B cell (primary cell): ENCODE measurements around the gene DEDD2. TPM values are rescaled to one million over a fixed set of nuclear protein-coding genes. Genes with fewer than 3 reads are reported as not detected.

Source experiments
- ATAC-seq: fragments of 200-7000 bp; cut with Tn5 transposase; one replicate; pipeline ENCODE4 v1.10.0; 2021; ENCODE audit warnings: low read depth, mild to moderate bottlenecking, moderate number of reproducible peaks, moderate library complexity
- CTCF ChIA-PET: fragments of 350-600 bp; sonication (Branson Sonifier 250); formaldehyde crosslinking; loops from one replicate; lab custom pipeline; 2021; ENCODE audit warnings: antibody characterized with exemption, inconsistent platforms; lab: Charles Lee
- POLR2A ChIA-PET: fragments of 350-600 bp; sonication (Branson Sonifier 250); formaldehyde crosslinking; loops from one replicate; lab custom pipeline; 2021; ENCODE audit warnings: antibody characterized with exemption; lab: Charles Lee
- DNase-seq: peaks from one replicate; pipeline ENCODE4 v3.0.0; 2013
- H2AFZ ChIP-seq: 2 replicates; pipeline ENCODE4 v1.6.1; 2012; ENCODE audit warnings: mild to moderate bottlenecking, low read depth, low read length; ENCODE audit not compliant: insufficient read depth, poor library complexity, severe bottlenecking
- H3K27ac ChIP-seq, 2 donors: 1 replicate in 1 of 2; 2 replicates in 1 of 2; pipeline ENCODE4 v1.5.1; 2012 to 2013; ENCODE audit warnings: low read length in 2 of 2, mild to moderate bottlenecking in 2 of 2, moderate library complexity in 1 of 2
- H3K27me3 ChIP-seq, 4 experiments: fragments of 200-600 bp in 1 of 4; sonication (generic) in 1 of 4; replicated peaks in 1 of 4; 1 replicate in 2 of 4; 2 replicates in 2 of 4; pipeline versions ENCODE4 v1.6.1 to v1.7.0; 2013 to 2016; ENCODE audit warnings: low read length in 3 of 4, mild to moderate bottlenecking in 2 of 4, mixed read lengths in 1 of 4, moderate library complexity in 1 of 4; ENCODE audit not compliant: insufficient read depth in 4 of 4, control insufficient read depth in 3 of 4; ENCODE audit errors: control extremely low read depth in 1 of 4
- H3K36me3 ChIP-seq, 2 experiments: replicated peaks in 1 of 2; 1 replicate in 1 of 2; 2 replicates in 1 of 2; pipeline versions ENCODE4 v1.6.1 to v1.7.1; 2013; ENCODE audit warnings: low read length in 1 of 2; ENCODE audit not compliant: insufficient read depth in 2 of 2, control insufficient read depth in 1 of 2; ENCODE audit errors: control extremely low read depth in 1 of 2, extremely low read depth in 1 of 2
- H3K4me1 ChIP-seq, 2 donors: fragments of 200-600 bp in 1 of 2; sonication (generic) in 1 of 2; 1 replicate in 1 of 2; 2 replicates in 1 of 2; pipeline versions ENCODE4 v1.5.1 to v1.6.1; 2013 to 2017; ENCODE audit warnings: low read length in 2 of 2; ENCODE audit not compliant: control insufficient read depth in 2 of 2, insufficient read depth in 2 of 2
- H3K4me2 ChIP-seq: replicated peaks from 2 replicates; pipeline ENCODE3; 2012; ENCODE audit warnings: mild to moderate bottlenecking, low read depth, low read length; ENCODE audit not compliant: poor library complexity, severe bottlenecking
- H3K4me3 ChIP-seq, 5 experiments: fragments of 200-600 bp in 1 of 5; sonication (generic) in 1 of 5; 1 replicate in 3 of 5; 2 replicates in 2 of 5; pipeline versions ENCODE4 v1.5.1 to v1.7.0; 2011 to 2016; ENCODE audit warnings: low read length in 4 of 5, mild to moderate bottlenecking in 4 of 5, low read depth in 2 of 5, control low read depth in 1 of 5, moderate library complexity in 1 of 5; ENCODE audit not compliant: insufficient read depth in 1 of 5; ENCODE audit errors: control extremely low read depth in 1 of 5, extremely low read depth in 1 of 5
- H3K79me2 ChIP-seq: fragments of 200-600 bp; sonication (generic); one replicate; pipeline ENCODE4 v1.6.0; 2016; ENCODE audit warnings: low read length; ENCODE audit not compliant: control insufficient read depth, insufficient read depth
- H3K9ac ChIP-seq: fragments of 200-600 bp; sonication (generic); 2 replicates; pipeline ENCODE4 v1.6.1; 2017; ENCODE audit warnings: mild to moderate bottlenecking, low read length, moderate library complexity
- H3K9me3 ChIP-seq, 3 donors: one replicate each; pipeline versions ENCODE4 v1.6.1 to v1.7.1; 2013; ENCODE audit warnings: low read length in 2 of 3; ENCODE audit not compliant: control insufficient read depth in 2 of 3, insufficient read depth in 1 of 3; ENCODE audit errors: control extremely low read depth in 1 of 3
- H4K20me1 ChIP-seq: 2 replicates; pipeline ENCODE4 v1.6.0; 2012; ENCODE audit warnings: mild to moderate bottlenecking, low read length; ENCODE audit not compliant: insufficient read depth, control insufficient read depth, poor library complexity, severe bottlenecking
- H3K27ac Mint-ChIP-seq: one replicate; pipeline ENCODE4 v1.8.0; 2021; ENCODE audit warnings: mixed read lengths
- H3K27me3 Mint-ChIP-seq: one replicate; pipeline ENCODE4 v1.8.0; 2021; ENCODE audit warnings: mixed read lengths
- H3K4me1 Mint-ChIP-seq: one replicate; pipeline ENCODE4 v1.8.0; 2021; ENCODE audit warnings: mixed read lengths
- H3K4me3 Mint-ChIP-seq: one replicate; pipeline ENCODE4 v1.8.0; 2021; ENCODE audit warnings: mixed read lengths
- H3K9me3 Mint-ChIP-seq: one replicate; pipeline ENCODE4 v1.8.0; 2022; ENCODE audit warnings: mixed read lengths; ENCODE audit not compliant: insufficient read depth
- CTCF ChIP-seq: fragments of 200-600 bp; IDR thresholded peaks from one replicate; pipeline ENCODE4 v1.8.0; 2022; ENCODE audit warnings: antibody characterized with exemption, mild to moderate bottlenecking
- EZH2 ChIP-seq: IDR thresholded peaks from 2 replicates; pipeline ENCODE4 v1.6.1; 2012; ENCODE audit warnings: borderline replicate concordance, low read depth, mild to moderate bottlenecking, moderate library complexity, low read length; ENCODE audit not compliant: insufficient read depth, poor library complexity, severe bottlenecking
- WGBS: methylation state at CpG from one replicate; pipeline ENCODE4 v1.1.5; 2013; ENCODE audit warnings: missing lambda C conversion rate; ENCODE audit not compliant: insufficient coverage; 5-methylcytosine and 5-hydroxymethylcytosine counted together
- intact Hi-C: fragments of 100-400 bp; cut with micrococcal nuclease; formaldehyde crosslinking; loops from one replicate; pipeline ENCODE4 v1.10.0; 2022
- polyA plus RNA-seq: library from polyadenylated mRNA; depleted of rRNA; stranded (reverse); fragments of >200 nt; gene quantifications from 2 replicates; pipeline ENCODE4 v1.2.3, GENCODE V29; 2012
- total RNA-seq, 2 donors: library from RNA; stranded (reverse); fragments of 120-200 nt in 1 of 2; gene quantifications; 1 replicate in 1 of 2; 2 replicates in 1 of 2; pipeline versions ENCODE4 v1.2.3 to v1.2.4, GENCODE V29; 2013 to 2022

Gene DEDD2
- total and polyA plus RNA-seq, 2 donors (not counting 1 experiment from before 2014, with no cell fraction given) = 52.8 to 90.6 TPM

GRCh38 chr19:42214810-42215485 lies 2.5 kb downstream of the DEDD2 start:
- Histone ChIP-seq H3K4me2 (peak overlapping the region; percentile 97), H2AFZ (no peak overlapping the region), H3K9ac (no peak overlapping the region), H3K27me3 (no peaks in the 10 kb centered on the region), H3K79me2 (peaks cover 92% of the 10 kb centered on the region), H3K4me3 (no peak overlapping the region), H3K9me3 (no peaks in the 10 kb centered on the region), H4K20me1 (peaks cover 68% of the 10 kb centered on the region), H3K27ac (peak overlapping the region in 1 of 2 donors; percentile 98), H3K36me3 (peaks cover 8 to 41% of the 10 kb centered on the region in 2 experiments), H3K4me1 (peaks cover 41 to 48% of the 10 kb centered on the region in 2 donors)
- Mint-ChIP-seq H3K27me3 (no peaks in the 10 kb centered on the region), H3K27ac (peak overlapping the region; percentile 56), H3K9me3 (no peaks in the 10 kb centered on the region), H3K4me3 (peak overlapping the region; percentile 85), H3K4me1 (peaks cover 62% of the 10 kb centered on the region)
- ChIA-PET CTCF (interaction anchor here (0.5 to 3.8 kb wide), 5 partner anchors 8 to 106 kb away, joined by 3 to 25 read pairs (median 5); no protein-coding TSS in a partner anchor), POLR2A (interaction anchor here (0.5 to 0.7 kb wide), 3 partner anchors 21 to 169 kb away, joined by 3 to 8 read pairs (median 4); no protein-coding TSS in a partner anchor)
- no peak for DNase-seq
- no peak for TF ChIP-seq CTCF
- no peak for TF ChIP-seq EZH2
- ATAC-seq = no peak
- WGBS = 71% methylated on average over 5 of the region's 11 CpGs
- intact Hi-C loops = no loop called here

DNA sequence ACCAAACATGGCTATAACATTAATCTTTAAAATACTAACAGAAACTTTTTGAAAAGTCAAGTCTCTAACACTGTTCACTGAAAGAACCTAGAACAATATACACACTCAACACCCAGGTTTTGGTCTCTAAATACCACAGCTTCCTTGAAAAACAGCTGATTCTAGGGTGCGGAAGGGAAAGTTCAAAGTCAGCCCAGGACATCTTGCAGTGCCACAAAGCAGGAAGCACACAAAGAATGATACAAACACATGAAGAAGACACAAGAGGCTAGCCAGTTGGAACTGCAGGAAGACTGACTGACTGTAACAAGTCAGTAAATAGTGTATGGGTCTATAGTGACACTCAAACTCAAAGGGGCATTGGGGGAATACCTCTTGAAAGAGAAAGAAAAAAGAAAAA lies 4.6 kb downstream of the DEDD2 start:
- H3K9ac ChIP-seq = no peak overlapping the region
- WGBS = 86% methylated on average over 1 of the region's 1 CpG
- no peak overlapping the region for H3K4me2 ChIP-seq
- CTCF ChIA-PET = interaction anchor here (0.6 kb wide), 1 partner anchor 79 kb away, joined by 4 read pairs; no protein-coding TSS in a partner anchor
- POLR2A ChIA-PET = interaction anchor here (0.7 kb wide), 1 partner anchor 48 kb away, joined by 6 read pairs; no protein-coding TSS in a partner anchor
- H4K20me1 ChIP-seq = peaks cover 89% of the 10 kb centered on the region
- intact Hi-C loops = no loop called here
- peaks cover 8 to 62% of the 10 kb centered on the region in 2 experiments for H3K36me3 ChIP-seq
- peaks cover 96% of the 10 kb centered on the region for H3K79me2 ChIP-seq
- no peak overlapping the region for H3K4me3 ChIP-seq
- no peak for TF ChIP-seq EZH2
- no peak for TF ChIP-seq CTCF
- H3K27me3 ChIP-seq = no peaks in the 10 kb centered on the region
- no peak for DNase-seq
- no peak overlapping the region for H2AFZ ChIP-seq
- no peak for ATAC-seq
- peak overlapping the region in 1 of 2 donors; percentile 21 for H3K27ac ChIP-seq
- H3K27ac Mint-ChIP-seq = no peak overlapping the region
- H3K9me3 Mint-ChIP-seq = no peaks in the 10 kb centered on the region
- peaks cover 23 to 29% of the 10 kb centered on the region in 2 donors for H3K4me1 ChIP-seq
- peaks cover 55% of the 10 kb centered on the region for H3K4me1 Mint-ChIP-seq
- no peaks in the 10 kb centered on the region for H3K9me3 ChIP-seq
- no peak overlapping the region for H3K4me3 Mint-ChIP-seq
- no peaks in the 10 kb centered on the region for H3K27me3 Mint-ChIP-seq
